Stomach (tissue), 9 donors: ENCODE measurements around the gene ESPL1. TPM values are rescaled to one million over a fixed set of nuclear protein-coding genes. Genes with fewer than 3 reads are reported as not detected.
"Not testable (repeated sequence)": the region's sequence is repeated elsewhere in the genome, so short reads cannot be mapped to it uniquely, and the experiment has no call there.

Experiments used
- DNase-seq, 2 donors: peaks; one replicate each; pipeline versions ENCODE4 v3.0.0 to v3.0.0-alpha.2; 2013 to 2019
- H3K27ac ChIP-seq, 5 donors: fragments of 200-600 bp in 4 of 5; sonication (generic) in 4 of 5; one replicate each; pipeline ENCODE4 v1.5.1; 2013 to 2019; ENCODE audit warnings: mild to moderate bottlenecking in 1 of 5, moderate library complexity in 1 of 5
- H3K27me3 ChIP-seq, 3 donors: fragments of 200-600 bp; sonication (generic); one replicate each; pipeline ENCODE4 v1.5.1; 2017 to 2019; ENCODE audit warnings: mixed run types in 1 of 3
- H3K36me3 ChIP-seq, 4 donors: fragments of 200-600 bp; sonication (generic); 1 replicate in 3 of 4; 2 replicates in 1 of 4; pipeline ENCODE4 v1.5.1; 2016 to 2019
- H3K4me1 ChIP-seq, 4 donors: fragments of 200-600 bp; sonication (generic); one replicate each; pipeline ENCODE4 v1.5.1; 2016 to 2019
- H3K4me3 ChIP-seq, 4 donors: fragments of 200-600 bp; sonication (generic) in 3 of 4; one replicate each; pipeline ENCODE4 v1.5.1; 2016 to 2019; ENCODE audit warnings: mild to moderate bottlenecking in 1 of 4
- H3K9me3 ChIP-seq, 4 donors: fragments of 200-600 bp; sonication (generic); one replicate each; pipeline ENCODE4 v1.5.1; 2016 to 2019
- CTCF ChIP-seq, 7 experiments: fragments of 450-650 bp in 4 of 7; fragments of 200-600 bp in 3 of 7; sonication (generic) in 3 of 7; IDR thresholded peaks; one replicate each; pipeline ENCODE4 v1.5.1; 2016 to 2019; ENCODE audit warnings: antibody characterized with exemption in 7 of 7, control low read depth in 2 of 7, mild to moderate bottlenecking in 1 of 7
- EP300 ChIP-seq: sonication (generic); formaldehyde crosslinking; IDR thresholded peaks from one replicate; pipeline ENCODE4 v1.6.1; 2017; ENCODE audit warnings: antibody characterized with exemption
- POLR2A ChIP-seq, 4 donors: fragments of 450-650 bp; IDR thresholded peaks; one replicate each; pipeline ENCODE4 v1.6.1; 2016; ENCODE audit warnings: antibody characterized with exemption in 4 of 4, control low read depth in 2 of 4, mild to moderate bottlenecking in 1 of 4, moderate library complexity in 1 of 4
- POLR2AphosphoS5 ChIP-seq, 3 donors: sonication (generic); formaldehyde crosslinking; IDR thresholded peaks; one replicate each; pipeline ENCODE4 v1.6.1; 2016; ENCODE audit warnings: antibody characterized with exemption in 3 of 3
- WGBS, 5 donors: extraction: QIAGEN DNeasy Blood & Tissue Kit in 3 of 5; methylation state at CpG; one replicate each; pipeline versions ENCODE4 v1.1.5 to v1.1.7; 2013 to 2018; 5-methylcytosine and 5-hydroxymethylcytosine counted together
- intact Hi-C: fragments of 100-400 bp; cut with DNase I; formaldehyde crosslinking; loops from one replicate; pipeline ENCODE4 v1.15.1; 2023; ENCODE audit warnings: low total_unique reads
- polyA plus RNA-seq, 3 donors: library from polyadenylated mRNA; stranded (reverse); fragments of 200-250 nt; gene quantifications; one replicate each; pipeline ENCODE4 v1.2.3, GENCODE V29; 2013
- total RNA-seq, 5 donors: library from RNA; depleted of rRNA; stranded (reverse); fragments of >200 nt; gene quantifications; one replicate each; pipeline versions ENCODE4 v1.1.0 to v1.2.3, GENCODE V29; 2014 to 2016
- donor health status: healthy with polysubstance abuse.
- donor health status: Bipolar disorder and iron deficiency.
- donor health status: healthy.

Gene ESPL1
- total and polyA plus RNA-seq, 8 donors: 0.15 to 43.2 (median 5.3) TPM

- H3K4me1 ChIP-seq: peaks cover 30 to 55% (median 48%) of the 10 kb centered on the region in 4 donors
- peaks cover 7 to 22% (median 16%) of the 10 kb centered on the region in 4 donors for H3K36me3 ChIP-seq
- DNase-seq: no peak
- no peaks in the 10 kb centered on the region for H3K27me3 ChIP-seq
- intact Hi-C loops: no loop called here
- peak overlapping the region; percentile 73 to 92 (median 83) for H3K4me3 ChIP-seq
- TF ChIP-seq POLR2A (IDR thresholded peaks at IDR 0.05): no peak
- no peak for TF ChIP-seq EP300
- no peak for TF ChIP-seq POLR2AphosphoS5 (IDR thresholded peaks at IDR 0.05)
- TF ChIP-seq CTCF (IDR thresholded peaks at IDR 0.05): no peak
- no peaks in the 10 kb centered on the region for H3K9me3 ChIP-seq
- 2 to 4% (median 3%) methylated on average over 12 of the region's 12 CpGs for WGBS, 5 donors
- peak overlapping the region; percentile 83 to 93 (median 89) for H3K27ac ChIP-seq
Observed at GRCh38 chr12:53295891-53296219, 27.8 kb downstream of the ESPL1 start.

- H3K4me3 ChIP-seq, intact Hi-C loops, H3K27me3 ChIP-seq, H3K9me3 ChIP-seq, DNase-seq: not testable (repeated sequence)
- H3K27ac ChIP-seq: peak overlapping the region in 3 of 5 donors; percentile 1 to 90 (median 89)
- H3K36me3 ChIP-seq: peaks cover 7 to 33% (median 28%) of the 10 kb centered on the region in 4 donors
- H3K4me1 ChIP-seq: peaks cover 34 to 67% (median 58%) of the 10 kb centered on the region in 4 donors
- 93 to 94% (median 93%) methylated on average over 10 of the region's 10 CpGs for WGBS, 5 donors
Observed at GRCh38 chr12:53297106-53297505, 29.0 kb downstream of the ESPL1 start.

GRCh38 chr12:53298164-53298563, 30.1 kb downstream of the ESPL1 start:
- intact Hi-C loops: no loop called here
- 36 to 66% (median 55%) methylated on average over 5 of the region's 5 CpGs for WGBS, 5 donors

GRCh38 chr12:53299101-53299453, 31.0 kb downstream of the ESPL1 start:
- Histone ChIP-seq H3K27me3 (no peaks in the 10 kb centered on the region), H3K9me3 (no peaks in the 10 kb centered on the region), H3K36me3 (peaks cover 15 to 53% (median 47%) of the 10 kb centered on the region in 4 donors), H3K4me1 (peaks cover 43 to 82% (median 69%) of the 10 kb centered on the region in 4 donors), H3K4me3 (peak overlapping the region; percentile 73 to 99 (median 78)), H3K27ac (peak overlapping the region; percentile 67 to 89 (median 76))
- TF ChIP-seq POLR2A (IDR thresholded peaks at IDR 0.05): no peak
- no peak for TF ChIP-seq POLR2AphosphoS5 (IDR thresholded peaks at IDR 0.05)
- TF ChIP-seq EP300: no peak
- TF ChIP-seq CTCF (IDR thresholded peaks at IDR 0.05): no peak
- intact Hi-C loops: no loop called here
- 49 to 62% (median 53%) methylated on average over 5 of the region's 5 CpGs for WGBS, 5 donors
- DNase-seq: peak in 1 of 2 donors; percentile 67

More at GRCh38 chr12:53298164-53298563, 30.1 kb downstream of the ESPL1 start:
- Histone ChIP-seq H3K36me3 (peaks cover 11 to 44% (median 38%) of the 10 kb centered on the region in 4 donors), H3K27ac (peak overlapping the region in 4 of 5 donors; percentile 1 to 89 (median 76)), H3K4me3 (peak overlapping the region in 1 of 4 donors; percentile 2), H3K4me1 (peaks cover 43 to 78% (median 65%) of the 10 kb centered on the region in 4 donors), H3K27me3 (no peaks in the 10 kb centered on the region), H3K9me3 (no peaks in the 10 kb centered on the region)
- TF ChIP-seq POLR2AphosphoS5 (IDR thresholded peaks at IDR 0.05): no peak
- TF ChIP-seq POLR2A (IDR thresholded peaks at IDR 0.05): no peak
- no peak for TF ChIP-seq EP300
- TF ChIP-seq CTCF (IDR thresholded peaks at IDR 0.05): no peak
- DNase-seq: no peak

- peak within 1 kb of the TSS; percentile 67 to 89 (median 76) for H3K27ac ChIP-seq
- intact Hi-C loops: no loop called here
- peak within 1 kb of the TSS; percentile 73 to 99 (median 78) for H3K4me3 ChIP-seq
Observed at GRCh38 chr12:53299454-53300180, 31.5 kb downstream of the ESPL1 start, which contains the start of gene MYG1. MYG1 (plus strand) TSS chr12:53299695; CDS start chr12:53299738, 43 bp downstream.

More at GRCh38 chr12:53299454-53300180, 31.5 kb downstream of the ESPL1 start, which contains the start of gene MYG1:
- 0 to 3% (median 1%) methylated on average over 19 to 51 of the region's 51 CpGs for WGBS, 5 donors
- peak in 2 of 7 experiments; percentile 28 to 43 for TF ChIP-seq CTCF (IDR thresholded peaks at IDR 0.05)
- TF ChIP-seq EP300: no peak
- TF ChIP-seq POLR2AphosphoS5 (IDR thresholded peaks at IDR 0.05): peak in 2 of 3 donors; percentile 69 to 95
- TF ChIP-seq POLR2A (IDR thresholded peaks at IDR 0.05): peak in 1 of 4 donors; percentile 38
- Histone ChIP-seq H3K9me3 (no peaks in the 10 kb centered on the region), H3K4me1 (peaks cover 43 to 81% (median 66%) of the 10 kb centered on the region in 4 donors), H3K36me3 (peaks cover 15 to 58% (median 52%) of the 10 kb centered on the region in 4 donors), H3K27me3 (no peaks in the 10 kb centered on the region)
- DNase-seq: peak; percentile 89 to 97
